Motor neuron (in vitro differentiated cells): ENCODE data around the gene TESMIN. TPM values are rescaled to one million over a fixed set of nuclear protein-coding genes. Genes with fewer than 3 reads are reported as not detected.
A peak's percentile ranks its signal among the peaks of the same experiment; 100 is the strongest.

Experiments used
- ATAC-seq, 8 experiments: fragments of 200-7000 bp; cut with Tn5 transposase; replicated peaks in 6 of 8; 2 replicates each; pipeline ENCODE4 v1.8.0; 2021; ENCODE audit warnings: mild to moderate bottlenecking in 8 of 8, moderate library complexity in 8 of 8
- H3K27ac ChIP-seq, 2 donors: fragments of 250-450 bp; sonication (Bioruptor Pico); 2 replicates each; pipeline ENCODE4 v1.9.0; 2021; ENCODE audit warnings: antibody characterized with exemption in 2 of 2, mild to moderate bottlenecking in 2 of 2, moderate library complexity in 1 of 2
- H3K4me1 ChIP-seq, 2 donors: fragments of 250-450 bp; sonication (Bioruptor Pico); replicated peaks in 1 of 2; 2 replicates each; pipeline ENCODE4 v1.6.1; 2021; ENCODE audit warnings: antibody characterized with exemption in 2 of 2, mild to moderate bottlenecking in 2 of 2, moderate library complexity in 1 of 2
- H3K4me3 ChIP-seq, 5 donors: fragments of 250-450 bp; sonication (Bioruptor Pico); 2 replicates each; pipeline ENCODE4 v1.9.0; 2021; ENCODE audit warnings: antibody characterized with exemption in 5 of 5, mild to moderate bottlenecking in 5 of 5, moderate library complexity in 4 of 5
- WGBS, 10 experiments: fragments of 450-650 bp; shearing (Covaris generic); methylation state at CpG; one replicate each; pipeline ENCODE4 v1.0.0; 2022; 5-methylcytosine and 5-hydroxymethylcytosine counted together
- in situ Hi-C, 9 experiments: fragments of 400-800 bp; cut with MboI; loops; one replicate each; pipeline ENCODE4 v1.15.0; 2021; ENCODE audit warnings: low sequenced_read_pairs in 9 of 9, low pct_unique_long_range_greater_than_20kb in 2 of 9; ENCODE audit not compliant: unreplicated experiment in 9 of 9
- total RNA-seq, 8 experiments: library from RNA; unstranded; fragments of 300-600 nt; gene quantifications; 2 replicates each; pipeline versions ENCODE4 v1.2.3 to v1.2.4, GENCODE V29; 2022

Gene TESMIN
- total RNA-seq, 8 experiments from 2014 or later, result 0.36 to 17.8 (median 5.2) TPM

DNA sequence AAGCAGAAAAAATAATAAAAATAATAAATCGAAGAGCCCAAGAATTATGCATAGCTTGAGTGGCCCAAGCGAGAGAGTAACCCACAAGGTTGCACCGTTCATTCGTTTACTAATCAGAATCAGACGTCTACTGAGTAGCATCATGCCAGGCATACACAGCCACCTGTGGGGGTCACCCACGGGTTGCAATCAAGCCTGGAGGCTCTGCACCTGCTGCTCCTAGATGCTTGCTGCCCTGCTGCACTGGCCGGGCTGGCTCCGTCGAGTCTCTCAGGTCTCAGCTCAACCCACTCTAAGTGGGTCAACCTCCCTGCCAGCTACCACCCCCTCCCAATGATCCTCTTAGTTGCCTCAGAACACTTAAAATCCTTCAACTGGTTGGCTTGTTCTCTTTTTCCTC lies 2.0 kb upstream of the TESMIN start:
- 64 to 100% (median 87%) methylated on average over 1 to 7 of the region's 9 CpGs for WGBS, 10 experiments
- in situ Hi-C loops, result no loop called here

DNA sequence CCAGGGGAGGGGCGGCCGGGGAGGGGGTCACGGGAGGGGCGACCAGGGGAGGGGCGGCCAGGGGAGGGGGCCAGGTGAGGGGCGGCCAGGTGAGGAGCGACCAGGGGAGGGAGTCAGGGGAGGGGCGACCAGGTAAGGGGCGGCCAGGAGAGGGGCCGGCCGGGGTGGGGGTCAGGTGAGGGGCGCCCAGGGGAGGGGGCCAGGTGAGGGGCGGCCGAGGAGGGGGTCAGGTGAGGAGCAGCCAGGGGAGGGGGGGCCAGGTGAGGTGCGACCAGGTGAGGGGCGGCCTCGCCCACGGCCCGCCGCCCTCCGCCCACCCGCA lies 355 bp downstream of the TESMIN start:
- H3K4me1 ChIP-seq, result peaks cover 18 to 23% of the 10 kb centered on the region in 2 donors
- H3K27ac ChIP-seq, result no peak overlapping the region
- no peak for ATAC-seq
- H3K4me3 ChIP-seq, result peak overlapping the region; percentile 27 to 44 (median 35)
- no CpG with 5 or more reads among the region's 22 CpGs for WGBS, 10 experiments
- in situ Hi-C loops, result no loop called here

More for the DNA sequence above, 2.0 kb upstream of the TESMIN start:
- no peak for ATAC-seq
- Histone ChIP-seq H3K4me1 (peaks cover 18 to 20% of the 10 kb centered on the region in 2 donors), H3K4me3 (no peak overlapping the region), H3K27ac (no peak overlapping the region)

- peak overlapping the region in 1 of 2 donors; percentile 68 for H3K27ac ChIP-seq
- WGBS, 10 experiments, result 92% methylated on average over 2 of the region's 76 CpGs; no CpG with 5 or more reads in 9 of the 10 experiments
Measured at GRCh38 chr11:68750195-68751003, 921 bp downstream of the TESMIN start.

DNA sequence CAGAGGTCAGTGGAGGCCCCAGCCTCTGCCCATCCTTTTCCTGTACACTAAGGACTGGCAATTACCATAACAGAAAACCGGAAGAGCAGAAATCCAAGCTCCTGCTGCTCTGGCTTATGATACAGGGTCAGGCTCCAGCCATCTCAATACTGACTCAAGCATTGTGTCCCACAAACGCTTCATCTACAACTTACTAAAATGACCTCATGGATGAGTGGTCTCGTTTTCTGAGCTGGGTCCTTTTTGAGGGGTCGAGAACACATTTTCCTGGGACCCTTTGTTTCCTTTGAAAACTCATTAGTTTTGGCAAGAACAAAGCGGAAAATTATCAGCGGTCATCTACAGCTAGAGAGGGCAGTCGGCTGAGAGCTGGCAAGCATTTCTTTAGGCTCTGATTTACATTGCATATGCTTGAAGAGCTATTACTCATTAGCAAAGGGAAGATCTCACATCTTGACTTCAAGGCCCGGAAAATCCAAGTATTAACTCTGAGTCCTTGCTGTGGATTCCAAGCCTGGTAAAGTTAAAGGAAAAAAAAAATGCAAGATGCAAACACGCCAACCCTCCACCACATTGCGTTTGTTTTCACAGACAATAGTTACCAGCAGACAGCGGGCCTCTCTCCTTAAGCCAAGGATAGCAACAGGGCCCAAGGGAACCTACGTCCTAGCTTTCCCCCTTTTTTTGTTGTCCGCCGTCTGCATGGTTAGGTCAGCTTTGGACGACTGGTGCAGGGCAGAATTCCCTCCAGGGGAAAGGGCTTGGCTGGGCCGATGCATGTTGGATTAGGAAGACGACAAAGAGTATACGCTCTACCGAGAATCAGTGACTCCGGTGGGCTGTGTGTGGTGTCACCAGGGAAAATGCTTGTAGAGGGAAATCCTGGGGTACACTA lies 1.8 kb downstream of the TESMIN start:
- peak overlapping the region in 1 of 2 donors; percentile 68 for H3K27ac ChIP-seq
- peak in 7 of 8 experiments; percentile 18 to 79 (median 35) for ATAC-seq
- WGBS, 10 experiments, result 10 to 100% (median 39%) methylated on average over 1 to 19 of the region's 20 CpGs
- in situ Hi-C loops, result loop anchor here in 1 of 9 experiments (25.0 kb wide), 1 partner anchor 112 kb away; no protein-coding TSS in a partner anchor
- H3K4me3 ChIP-seq, result no peak overlapping the region
- peaks cover 18 to 23% of the 10 kb centered on the region in 2 donors for H3K4me1 ChIP-seq

More at GRCh38 chr11:68750195-68751003, 921 bp downstream of the TESMIN start:
- Histone ChIP-seq H3K4me3 (peak overlapping the region in 1 of 5 donors; percentile 4), H3K4me1 (peaks cover 18 to 23% of the 10 kb centered on the region in 2 donors)
- peak in 3 of 8 experiments; percentile 10 to 33 (median 31) for ATAC-seq
- in situ Hi-C loops, result no loop called here

DNA sequence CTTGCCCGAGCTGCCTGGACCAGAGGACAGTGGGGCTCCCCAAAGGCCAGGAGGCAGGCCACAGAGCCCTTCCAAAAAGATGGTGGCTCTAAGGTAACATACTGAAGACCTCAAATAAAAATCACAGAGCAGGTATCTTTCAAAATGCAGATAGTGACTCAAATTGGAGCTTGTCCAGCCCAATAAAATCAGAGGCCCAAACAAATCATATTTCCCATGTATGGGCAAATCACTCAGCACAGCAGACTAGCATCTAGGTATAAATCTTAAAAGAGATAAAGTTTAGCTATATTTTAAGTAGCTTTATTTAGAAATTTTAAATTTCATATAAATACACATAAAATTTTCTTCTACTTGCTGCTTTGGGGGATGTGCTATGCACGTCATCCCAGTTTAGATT lies 3.3 kb downstream of the TESMIN start:
- WGBS, 10 experiments, result 57 to 100% (median 79%) methylated on average over 1 to 2 of the region's 2 CpGs; no CpG with 5 or more reads in 2 of the 10 experiments
- in situ Hi-C loops, result loop anchor here in 1 of 9 experiments (25.0 kb wide), 1 partner anchor 111 kb away; no protein-coding TSS in a partner anchor
- Histone ChIP-seq H3K4me1 (peaks cover 18 to 23% of the 10 kb centered on the region in 2 donors), H3K4me3 (no peak overlapping the region), H3K27ac (no peak overlapping the region)
- no peak for ATAC-seq

DNA sequence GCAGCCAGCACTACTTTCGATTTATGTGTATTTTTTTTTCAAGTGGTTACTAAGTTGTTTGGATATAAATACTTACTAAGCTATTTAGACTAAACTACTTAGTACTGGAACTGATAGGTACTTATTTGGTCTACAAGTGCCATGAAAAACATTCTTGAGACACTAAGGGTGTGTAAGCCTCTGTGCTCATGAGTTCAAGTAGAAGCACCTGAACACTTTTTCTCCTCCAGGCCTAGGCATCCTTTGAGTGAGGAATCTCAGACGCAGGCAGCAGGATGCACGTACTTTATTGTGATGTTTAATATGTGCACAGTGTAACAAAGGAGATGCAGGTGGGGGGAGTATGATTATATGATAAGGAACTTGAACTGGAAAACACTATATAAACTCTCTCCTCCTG lies 7.8 kb downstream of the TESMIN start:
- Histone ChIP-seq H3K4me1 (peaks cover 4 to 21% of the 10 kb centered on the region in 2 donors), H3K4me3 (no peak overlapping the region), H3K27ac (no peak overlapping the region)
- WGBS, 10 experiments, result 90 to 100% (median 90%) methylated on average over 2 to 3 of the region's 3 CpGs; no CpG with 5 or more reads in 7 of the 10 experiments
- no peak for ATAC-seq
- in situ Hi-C loops, result loop anchor here in 1 of 9 experiments (25.0 kb wide), 1 partner anchor 106 kb away; no protein-coding TSS in a partner anchor

DNA sequence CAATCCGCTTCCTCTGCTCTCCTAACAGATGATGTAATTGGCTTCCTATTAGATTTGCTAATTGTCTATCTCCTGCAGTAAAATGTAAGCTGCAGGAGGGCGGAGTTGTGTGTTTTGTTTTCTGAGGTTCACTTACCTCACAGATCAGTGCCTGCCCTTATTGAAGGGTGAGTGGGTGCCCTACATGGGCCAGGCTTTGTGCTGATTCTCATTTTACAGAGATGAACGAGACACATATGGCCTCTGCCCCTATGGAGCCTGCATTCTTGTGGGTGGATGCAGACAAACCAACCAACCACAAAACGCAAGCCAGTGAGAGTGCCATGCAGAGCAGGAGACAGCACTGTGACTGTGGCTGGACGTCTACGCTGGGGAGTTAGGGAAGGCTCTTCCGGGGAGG lies 9.9 kb downstream of the TESMIN start:
- in situ Hi-C loops, result loop anchor here in 1 of 9 experiments (25.0 kb wide), 1 partner anchor 104 kb away; no protein-coding TSS in a partner anchor
- no peak overlapping the region for H3K4me3 ChIP-seq
- H3K27ac ChIP-seq, result no peak overlapping the region
- 23 to 93% (median 55%) methylated on average over 1 to 7 of the region's 7 CpGs; no CpG with 5 or more reads in 2 of the 10 experiments for WGBS, 10 experiments
- peaks cover 4 to 15% of the 10 kb centered on the region in 2 donors for H3K4me1 ChIP-seq
- peak in 7 of 8 experiments; percentile 35 to 90 (median 57) for ATAC-seq

GRCh38 chr11:68735646-68736045 lies 15.7 kb downstream of the TESMIN start:
- Histone ChIP-seq H3K4me3 (no peak overlapping the region), H3K27ac (no peak overlapping the region), H3K4me1 (peaks cover 3 to 4% of the 10 kb centered on the region in 2 donors)
- 80 to 100% (median 90%) methylated on average over 1 to 5 of the region's 6 CpGs; no CpG with 5 or more reads in 2 of the 10 experiments for WGBS, 10 experiments
- in situ Hi-C loops, result loop anchor here in 1 of 9 experiments (25.0 kb wide), 1 partner anchor 98 kb away; no protein-coding TSS in a partner anchor
- no peak for ATAC-seq

DNA sequence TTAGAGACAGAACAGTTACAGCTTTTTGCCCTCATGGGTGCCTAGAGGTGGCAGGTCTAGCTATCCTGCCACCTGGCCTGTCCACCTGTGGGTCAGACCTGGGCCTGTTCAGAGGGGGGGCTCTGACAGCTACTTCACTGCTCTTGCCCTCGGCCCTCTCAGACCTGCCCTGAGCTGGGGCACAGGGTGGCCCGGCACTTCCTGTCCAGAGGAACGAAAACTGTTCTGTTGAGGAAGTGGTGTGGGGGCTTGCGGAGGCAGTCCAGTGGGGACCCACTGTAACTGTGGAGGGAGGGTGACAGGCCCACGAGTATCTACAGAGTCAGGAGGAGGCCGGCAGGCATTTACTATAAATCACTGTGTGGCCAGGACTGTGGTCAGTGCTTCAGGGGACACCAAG lies 16.2 kb downstream of the TESMIN start:
- H3K27ac ChIP-seq, result no peak overlapping the region
- H3K4me1 ChIP-seq, result peaks cover 3 to 4% of the 10 kb centered on the region in 2 donors
- H3K4me3 ChIP-seq, result no peak overlapping the region
- WGBS, 10 experiments, result 30 to 100% (median 89%) methylated on average over 1 to 3 of the region's 6 CpGs; no CpG with 5 or more reads in 6 of the 10 experiments
- in situ Hi-C loops, result loop anchor here in 1 of 9 experiments (25.0 kb wide), 1 partner anchor 98 kb away; no protein-coding TSS in a partner anchor
- no peak for ATAC-seq

- in situ Hi-C loops, result loop anchor here in 1 of 9 experiments (25.0 kb wide), 1 partner anchor 97 kb away; no protein-coding TSS in a partner anchor
- no peak overlapping the region for H3K27ac ChIP-seq
- WGBS, 10 experiments, result 44 to 100% (median 85%) methylated on average over 1 to 7 of the region's 7 CpGs
- no peak overlapping the region for H3K4me3 ChIP-seq
- H3K4me1 ChIP-seq, result peaks cover 0 to 1% of the 10 kb centered on the region in 2 donors
- no peak for ATAC-seq
Measured at GRCh38 chr11:68734111-68734510, 17.2 kb downstream of the TESMIN start.

DNA sequence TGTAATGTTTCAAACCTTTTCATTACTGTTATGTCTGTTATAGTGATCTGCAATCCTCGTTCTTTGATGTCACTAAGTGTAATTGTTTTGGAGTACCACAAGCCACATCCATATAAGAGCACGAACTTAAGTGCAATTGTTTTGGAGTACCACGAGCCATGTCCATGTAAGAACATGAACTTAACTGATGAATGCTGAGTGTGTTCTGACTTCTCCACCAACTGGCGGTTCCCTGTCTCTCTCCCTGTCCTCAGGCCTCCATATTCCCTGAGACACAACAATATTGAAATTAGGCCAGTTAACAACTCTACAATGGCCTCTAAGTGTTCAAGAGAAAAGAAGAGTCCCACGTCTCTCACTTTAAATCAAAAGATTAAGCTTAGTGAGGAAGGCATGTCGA lies 23.5 kb downstream of the TESMIN start:
- no peak overlapping the region for H3K27ac ChIP-seq
- H3K4me3 ChIP-seq, result no peak overlapping the region
- ATAC-seq, result peak in 3 of 8 experiments; percentile 31 to 83 (median 41)
- in situ Hi-C loops, result loop anchor here in 1 of 9 experiments (25.0 kb wide), 1 partner anchor 90 kb away; no protein-coding TSS in a partner anchor
- 47 to 100% (median 80%) methylated on average over 1 to 5 of the region's 6 CpGs; no CpG with 5 or more reads in 2 of the 10 experiments for WGBS, 10 experiments
- H3K4me1 ChIP-seq, result no peaks in the 10 kb centered on the region

DNA sequence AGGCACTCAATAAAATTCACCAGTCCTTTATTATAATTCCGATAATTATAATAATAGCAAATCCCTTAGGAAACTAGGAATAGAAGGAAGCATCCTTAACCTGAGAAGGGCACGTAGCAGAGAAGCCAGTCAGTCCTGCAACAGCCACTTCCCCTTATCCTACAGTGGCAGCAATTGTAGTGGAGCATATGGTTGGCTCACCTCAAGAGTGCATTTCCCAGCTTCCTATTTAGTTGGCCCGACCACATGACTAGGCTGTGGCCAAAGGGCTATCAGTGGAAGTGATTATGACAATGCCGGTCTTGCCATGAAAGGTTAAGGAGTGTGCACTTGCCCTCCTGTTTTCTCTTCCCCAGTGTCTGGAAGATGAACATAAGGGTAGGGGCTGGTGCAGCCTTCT lies 27.0 kb downstream of the TESMIN start:
- in situ Hi-C loops, result no loop called here
- no peak for ATAC-seq
- Histone ChIP-seq H3K27ac (no peak overlapping the region), H3K4me3 (no peak overlapping the region), H3K4me1 (no peaks in the 10 kb centered on the region)
- WGBS, 10 experiments, result 57 to 100% (median 91%) methylated on average over 1 to 4 of the region's 4 CpGs; no CpG with 5 or more reads in 2 of the 10 experiments
